ENCODE measurements around the gene TTC21B. TPM values are rescaled to one million over a fixed set of nuclear protein-coding genes. Genes with fewer than 3 reads are reported as not detected.

The TTC21B gene
- total RNA-seq, 2 donors from 2014 or later, result 25.8 to 25.9 TPM

DNA sequence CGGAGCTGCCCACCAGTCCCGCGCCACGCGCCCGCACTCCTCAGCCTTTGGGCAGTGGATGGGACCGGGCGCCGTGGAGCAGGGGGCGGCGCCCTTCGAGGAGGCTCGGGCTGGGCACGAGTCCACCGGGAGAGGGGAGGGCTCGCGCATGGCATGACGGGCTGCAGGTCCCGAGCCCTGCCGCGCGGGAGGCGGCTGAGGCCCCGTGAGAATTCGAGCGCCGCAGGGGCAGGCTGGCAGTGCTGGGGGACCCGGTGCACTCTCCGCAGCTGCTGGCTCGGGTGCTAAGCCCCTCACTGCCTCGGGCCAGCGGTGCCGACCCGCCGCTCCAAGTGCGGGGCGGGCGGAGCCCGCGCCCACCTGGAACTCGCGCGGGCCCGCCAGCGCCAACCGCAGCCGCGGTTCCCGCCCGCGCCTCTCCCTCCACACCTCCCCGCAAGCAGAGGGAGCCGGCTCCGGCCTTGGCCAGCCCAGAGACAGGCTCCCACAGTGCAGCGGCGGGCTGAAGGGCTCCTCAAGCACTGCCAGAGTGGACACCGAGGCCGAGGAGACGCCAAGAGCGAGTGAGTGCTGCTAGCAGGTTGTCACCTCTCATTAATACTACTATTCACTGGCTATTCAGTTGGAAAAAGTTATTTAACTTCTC is 3.6 kb upstream of the TTC21B start:
- TF ChIP-seq, protein P1, sequence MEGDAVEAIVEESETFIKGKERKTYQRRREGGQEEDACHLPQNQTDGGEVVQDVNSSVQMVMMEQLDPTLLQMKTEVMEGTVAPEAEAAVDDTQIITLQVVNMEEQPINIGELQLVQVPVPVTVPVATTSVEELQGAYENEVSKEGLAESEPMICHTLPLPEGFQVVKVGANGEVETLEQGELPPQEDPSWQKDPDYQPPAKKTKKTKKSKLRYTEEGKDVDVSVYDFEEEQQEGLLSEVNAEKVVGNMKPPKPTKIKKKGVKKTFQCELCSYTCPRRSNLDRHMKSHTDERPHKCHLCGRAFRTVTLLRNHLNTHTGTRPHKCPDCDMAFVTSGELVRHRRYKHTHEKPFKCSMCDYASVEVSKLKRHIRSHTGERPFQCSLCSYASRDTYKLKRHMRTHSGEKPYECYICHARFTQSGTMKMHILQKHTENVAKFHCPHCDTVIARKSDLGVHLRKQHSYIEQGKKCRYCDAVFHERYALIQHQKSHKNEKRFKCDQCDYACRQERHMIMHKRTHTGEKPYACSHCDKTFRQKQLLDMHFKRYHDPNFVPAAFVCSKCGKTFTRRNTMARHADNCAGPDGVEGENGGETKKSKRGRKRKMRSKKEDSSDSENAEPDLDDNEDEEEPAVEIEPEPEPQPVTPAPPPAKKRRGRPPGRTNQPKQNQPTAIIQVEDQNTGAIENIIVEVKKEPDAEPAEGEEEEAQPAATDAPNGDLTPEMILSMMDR (conservative IDR thresholded peaks at IDR 0.05), result no peak
- no peaks in the 10 kb centered on the region for H3K36me3 ChIP-seq (ENCODE audit: control insufficient read depth, insufficient read depth, low read length)
- no peak overlapping the region for H3K4me3 ChIP-seq (ENCODE audit: low read length)
- Mint-ChIP-seq H3K27ac (no peak overlapping the region), H3K4me3 (no peak overlapping the region), H3K9me3 (peaks cover 6% of the 10 kb centered on the region), H3K4me1 (peaks cover 2% of the 10 kb centered on the region), H3K27me3 (ENCODE audit: insufficient read depth) (peaks cover 3% of the 10 kb centered on the region), H3K36me3 (ENCODE audit: low read depth) (no peaks in the 10 kb centered on the region)
- no peak overlapping the region for H3K27ac ChIP-seq (ENCODE audit: low read depth, low read length)
- DNase-seq, result no peak
- 91 to 95% methylated on average over 8 to 58 of the region's 60 CpGs for WGBS, 2 experiments (ENCODE audit: insufficient coverage in 1 of 2, insufficient read length in 1 of 2)
- H3K9ac ChIP-seq (ENCODE audit: extremely low read depth, low read length, poor library complexity, severe bottlenecking), result no peak overlapping the region
- H3K4me1 ChIP-seq (ENCODE audit: control insufficient read depth, insufficient read depth, low read length), result no peaks in the 10 kb centered on the region
- no peaks in the 10 kb centered on the region for H3K9me3 ChIP-seq (ENCODE audit: control insufficient read depth, low read length)
- H3K27me3 ChIP-seq (ENCODE audit: control insufficient read depth, insufficient read depth, low read length, poor library complexity, severe bottlenecking), result no peaks in the 10 kb centered on the region

DNA sequence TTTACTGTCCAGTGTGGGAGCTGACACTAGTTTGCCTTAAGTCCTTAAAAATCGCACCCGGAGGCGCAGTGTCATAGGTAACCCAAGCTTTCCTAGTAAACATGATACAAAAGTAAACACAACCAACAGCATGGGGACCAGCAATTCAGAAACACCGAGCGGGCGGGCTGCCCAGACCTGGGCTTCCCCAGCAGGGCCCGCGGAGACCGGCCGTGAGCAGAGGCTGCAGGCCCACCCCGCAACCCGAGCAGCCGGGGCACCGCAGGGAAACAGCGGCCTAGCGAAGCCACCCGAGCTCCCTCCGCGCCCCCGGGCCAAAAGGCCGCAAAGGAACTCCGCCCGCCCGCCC is 296 bp downstream of the TTC21B start:
- peaks cover 3% of the 10 kb centered on the region for H3K27me3 Mint-ChIP-seq (ENCODE audit: insufficient read depth)
- H3K36me3 Mint-ChIP-seq (ENCODE audit: low read depth), result peaks cover 6% of the 10 kb centered on the region
- Histone ChIP-seq H3K4me3 (ENCODE audit: low read length) (peak overlapping the region; percentile 91), H3K36me3 (ENCODE audit: control insufficient read depth, insufficient read depth, low read length) (peaks cover 13% of the 10 kb centered on the region), H3K9ac (ENCODE audit: extremely low read depth, low read length, poor library complexity, severe bottlenecking) (peak overlapping the region; percentile 78), H3K27me3 (ENCODE audit: control insufficient read depth, insufficient read depth, low read length, poor library complexity, severe bottlenecking) (no peaks in the 10 kb centered on the region), H3K9me3 (ENCODE audit: control insufficient read depth, low read length) (no peaks in the 10 kb centered on the region), H3K27ac (ENCODE audit: low read depth, low read length) (peak overlapping the region; percentile 94), H3K4me1 (ENCODE audit: control insufficient read depth, insufficient read depth, low read length) (no peaks in the 10 kb centered on the region)
- peaks cover 6% of the 10 kb centered on the region for H3K9me3 Mint-ChIP-seq
- peaks cover 2% of the 10 kb centered on the region for H3K4me1 Mint-ChIP-seq
- TF ChIP-seq, protein P1 (conservative IDR thresholded peaks at IDR 0.05), result no peak
- H3K4me3 Mint-ChIP-seq, result no peak overlapping the region
- H3K27ac Mint-ChIP-seq, result no peak overlapping the region
- no peak for DNase-seq
- 0% methylated on average over 9 to 24 of the region's 24 CpGs for WGBS, 2 experiments (ENCODE audit: insufficient coverage in 1 of 2, insufficient read length in 1 of 2)

DNA sequence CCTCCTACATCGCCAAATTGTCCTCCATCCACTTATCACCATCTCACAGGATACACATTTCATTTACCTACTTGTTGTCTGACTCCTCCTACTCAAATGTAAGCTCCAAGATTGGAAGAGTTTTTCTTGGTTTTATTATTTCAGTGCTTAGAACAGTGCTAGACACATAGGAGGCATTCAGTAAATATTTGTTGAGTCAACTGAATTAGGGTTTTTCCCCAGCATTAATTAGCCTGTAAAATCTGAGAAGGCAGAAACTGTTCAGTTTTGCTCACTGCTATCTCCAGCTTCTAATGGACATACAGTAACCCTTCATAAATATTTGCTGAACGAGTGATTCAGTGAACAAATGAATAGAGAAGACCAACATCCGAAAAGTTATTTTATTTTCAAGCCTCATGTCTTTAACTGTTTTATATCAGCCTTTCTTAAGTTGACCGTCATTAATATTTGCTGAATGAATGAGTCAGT is 800 bp downstream of the TTC21B start:
- H3K9me3 ChIP-seq (ENCODE audit: control insufficient read depth, low read length), result no peaks in the 10 kb centered on the region
- 22 to 33% methylated on average over 1 to 4 of the region's 4 CpGs for WGBS, 2 experiments (ENCODE audit: insufficient coverage in 1 of 2, insufficient read length in 1 of 2)
- Mint-ChIP-seq H3K4me1 (peaks cover 2% of the 10 kb centered on the region), H3K36me3 (ENCODE audit: low read depth) (peaks cover 9% of the 10 kb centered on the region), H3K27ac (no peak overlapping the region), H3K27me3 (ENCODE audit: insufficient read depth) (peaks cover 3% of the 10 kb centered on the region), H3K4me3 (no peak overlapping the region), H3K9me3 (peaks cover 6% of the 10 kb centered on the region)
- TF ChIP-seq, protein P1 (conservative IDR thresholded peaks at IDR 0.05), result no peak
- H3K36me3 ChIP-seq (ENCODE audit: control insufficient read depth, insufficient read depth, low read length), result peaks cover 17% of the 10 kb centered on the region
- peak overlapping the region; percentile 78 for H3K9ac ChIP-seq (ENCODE audit: extremely low read depth, low read length, poor library complexity, severe bottlenecking)
- no peaks in the 10 kb centered on the region for H3K4me1 ChIP-seq (ENCODE audit: control insufficient read depth, insufficient read depth, low read length)
- H3K4me3 ChIP-seq (ENCODE audit: low read length), result peak overlapping the region; percentile 91
- no peaks in the 10 kb centered on the region for H3K27me3 ChIP-seq (ENCODE audit: control insufficient read depth, insufficient read depth, low read length, poor library complexity, severe bottlenecking)
- H3K27ac ChIP-seq (ENCODE audit: low read depth, low read length), result no peak overlapping the region
- no peak for DNase-seq
